ENCODE data around the gene MAP2.

- TF ChIP-seq POLR2AphosphoS5 (IDR thresholded peaks at IDR 0.05) (no peak), POLR2A (IDR thresholded peaks at IDR 0.05) (no peak)
These were observed 250.0 kb downstream of the MAP2 start for GRCh38 chr2:209673811-209674210.

Data from transverse colon (tissue), 3 donors.